ENCODE measurements around the gene MUC4. TPM values are rescaled to one million over a fixed set of nuclear protein-coding genes. Genes with fewer than 3 reads are reported as not detected.

Gene MUC4
- polyA plus RNA-seq, 3 donors, result not detected

- no peak overlapping the region for H3K9ac ChIP-seq (ENCODE audit: insufficient read depth, low read length, poor library complexity, severe bottlenecking)
- H3K4me3 ChIP-seq (replicated peaks in 1 of 3; ENCODE audit: low read depth in 2 of 3, low read length in 3 of 3), result no peak overlapping the region
- no peak for DNase-seq
- no peaks in the 10 kb centered on the region for H3K27me3 ChIP-seq (ENCODE audit: control insufficient read depth in 2 of 2, insufficient read depth in 2 of 2, low read length in 2 of 2)
- H4K20me1 ChIP-seq (ENCODE audit: insufficient read depth, low read length), result no peaks in the 10 kb centered on the region
- H3K27me3 Mint-ChIP-seq (ENCODE audit: low read depth in 3 of 3), result peaks cover 7 to 19% (median 16%) of the 10 kb centered on the region in 3 donors
- no peaks in the 10 kb centered on the region for H3K79me2 ChIP-seq (ENCODE audit: insufficient read depth, low read length)
- no peak overlapping the region for H2AFZ ChIP-seq (ENCODE audit: insufficient read depth, low read depth, low read length, poor library complexity, severe bottlenecking)
- peaks cover 0 to 3% (median 0%) of the 10 kb centered on the region in 7 donors for H3K9me3 Mint-ChIP-seq
- intact Hi-C loops (cut with micrococcal nuclease), result loop anchor here (5.0 to 10.0 kb wide), 2 partner anchors 124 to 126 kb away; no protein-coding TSS in a partner anchor
- no peak for TF ChIP-seq CTCF (IDR thresholded peaks at IDR 0.05)
- no peak overlapping the region for H3K27ac ChIP-seq (ENCODE audit: low read depth in 1 of 2, low read length in 2 of 2)
- H3K36me3 Mint-ChIP-seq, result no peaks in the 10 kb centered on the region
- WGBS (ENCODE audit: insufficient coverage), result 97% methylated on average over 11 of the region's 11 CpGs
- H3K27ac Mint-ChIP-seq, result no peak overlapping the region
- no peaks in the 10 kb centered on the region for H3K9me3 ChIP-seq (replicated peaks in 1 of 2; ENCODE audit: control insufficient read depth in 1 of 2, insufficient read depth in 1 of 2, low read length in 2 of 2)
- no peaks in the 10 kb centered on the region for H3K36me3 ChIP-seq (replicated peaks in 1 of 2; ENCODE audit: control insufficient read depth in 1 of 2, insufficient read depth in 2 of 2, low read length in 2 of 2)
- H3K4me1 ChIP-seq (ENCODE audit: control insufficient read depth in 1 of 2, insufficient read depth in 2 of 2, low read length in 2 of 2), result peaks cover 0 to 5% of the 10 kb centered on the region in 2 donors
- peaks cover 5% of the 10 kb centered on the region for H3K4me1 Mint-ChIP-seq
- peak overlapping the region in 1 of 2 donors; percentile 50 for H3K4me3 Mint-ChIP-seq
- no peak overlapping the region for H3K4me2 ChIP-seq (replicated peaks; ENCODE audit: extremely low read depth, low read length, poor library complexity, severe bottlenecking)
Observed at GRCh38 chr3:195748661-195749060, 63.1 kb downstream of the MUC4 start.

- Mint-ChIP-seq H3K4me3 (no peak overlapping the region), H3K9me3 (peaks cover 0 to 3% (median 0%) of the 10 kb centered on the region in 7 donors), H3K27me3 (ENCODE audit: low read depth in 3 of 3) (peaks cover 8 to 20% (median 16%) of the 10 kb centered on the region in 3 donors), H3K27ac (peak overlapping the region in 1 of 7 donors; percentile 57), H3K36me3 (no peaks in the 10 kb centered on the region), H3K4me1 (peaks cover 7% of the 10 kb centered on the region)
- no peak overlapping the region for H3K4me2 ChIP-seq (replicated peaks; ENCODE audit: extremely low read depth, low read length, poor library complexity, severe bottlenecking)
- H3K27me3 ChIP-seq (ENCODE audit: control insufficient read depth in 2 of 2, insufficient read depth in 2 of 2, low read length in 2 of 2), result no peaks in the 10 kb centered on the region
- intact Hi-C loops (cut with micrococcal nuclease), result loop anchor here (5.0 to 10.0 kb wide), 2 partner anchors 122 to 124 kb away; no protein-coding TSS in a partner anchor
- no peaks in the 10 kb centered on the region for H3K36me3 ChIP-seq (replicated peaks in 1 of 2; ENCODE audit: control insufficient read depth in 1 of 2, insufficient read depth in 2 of 2, low read length in 2 of 2)
- no peak overlapping the region for H2AFZ ChIP-seq (ENCODE audit: insufficient read depth, low read depth, low read length, poor library complexity, severe bottlenecking)
- 100% methylated on average over 3 of the region's 9 CpGs for WGBS (ENCODE audit: insufficient coverage)
- H3K27ac ChIP-seq (ENCODE audit: low read depth in 1 of 2, low read length in 2 of 2), result no peak overlapping the region
- H3K4me1 ChIP-seq (ENCODE audit: control insufficient read depth in 1 of 2, insufficient read depth in 2 of 2, low read length in 2 of 2), result peaks cover 0 to 6% of the 10 kb centered on the region in 2 donors
- H3K79me2 ChIP-seq (ENCODE audit: insufficient read depth, low read length), result no peaks in the 10 kb centered on the region
- no peak for TF ChIP-seq CTCF (IDR thresholded peaks at IDR 0.05)
- no peak overlapping the region for H3K9ac ChIP-seq (ENCODE audit: insufficient read depth, low read length, poor library complexity, severe bottlenecking)
- no peaks in the 10 kb centered on the region for H3K9me3 ChIP-seq (replicated peaks in 1 of 2; ENCODE audit: control insufficient read depth in 1 of 2, insufficient read depth in 1 of 2, low read length in 2 of 2)
- no peak overlapping the region for H3K4me3 ChIP-seq (replicated peaks in 1 of 3; ENCODE audit: low read depth in 2 of 3, low read length in 3 of 3)
- no peaks in the 10 kb centered on the region for H4K20me1 ChIP-seq (ENCODE audit: insufficient read depth, low read length)
- DNase-seq, result no peak
Observed at GRCh38 chr3:195746751-195747150, 65.0 kb downstream of the MUC4 start.

Data from CD14-positive monocyte (primary cell).